SK-N-SH (cell line): ENCODE measurements around the gene CPTP. TPM values are rescaled to one million over a fixed set of nuclear protein-coding genes. Genes with fewer than 3 reads are reported as not detected.

ENCODE experiments used
- CTCF ChIA-PET: fragments of 300-600, 350-600 bp; formaldehyde crosslinking; extraction: SDS; loops from one replicate; lab custom pipeline; 2021; lab: Yijun Ruan, JAX
- POLR2A ChIA-PET: fragments of 350-600 bp; sonication (Branson Sonifier 250); formaldehyde crosslinking; extraction: SDS; loops from one replicate; lab custom pipeline; 2020; ENCODE audit warnings: antibody characterized with exemption, inconsistent platforms; lab: Yijun Ruan, JAX
- DNase-seq: peaks from one replicate; pipeline ENCODE4 v3.0.0; 2012
- H2AFZ ChIP-seq: fragments of 200-600 bp; sonication (generic); 2 replicates; pipeline ENCODE4 v1.8.1; 2016; ENCODE audit warnings: antibody characterized with exemption, mild to moderate bottlenecking, low read depth
- H3F3A ChIP-seq: fragments of 200-600 bp; sonication (generic); replicated peaks from 2 replicates; pipeline ENCODE3; 2016; ENCODE audit warnings: antibody characterized with exemption, mild to moderate bottlenecking; ENCODE audit not compliant: insufficient read depth
- H3K27ac ChIP-seq, 2 experiments: fragments of 200-500 bp in 1 of 2; fragments of 200-600 bp in 1 of 2; sonication (Bioruptor generic) in 1 of 2; sonication (generic), shearing (Covaris generic) in 1 of 2; 2 replicates each; pipeline versions ENCODE4 v1.5.1 to v1.6.1; 2014 to 2016; ENCODE audit warnings: low read depth in 2 of 2, inconsistent platforms in 1 of 2, low read length in 1 of 2, mild to moderate bottlenecking in 1 of 2, mixed read lengths in 1 of 2
- H3K27me3 ChIP-seq: fragments of 200-600 bp; sonication (generic), shearing (Covaris generic); 2 replicates; pipeline ENCODE4 v1.6.1; 2016; ENCODE audit warnings: mixed run types; ENCODE audit not compliant: insufficient read depth
- H3K36me3 ChIP-seq, 2 experiments: fragments of 200-500 bp in 1 of 2; fragments of 200-600 bp in 1 of 2; sonication (Bioruptor generic) in 1 of 2; sonication (generic) in 1 of 2; replicated peaks in 1 of 2; 2 replicates each; pipeline versions ENCODE3 to v1.5.1; 2014 to 2016; ENCODE audit warnings: low read length in 1 of 2, mild to moderate bottlenecking in 1 of 2; ENCODE audit not compliant: insufficient read depth in 2 of 2, control insufficient read depth in 1 of 2
- H3K4me1 ChIP-seq, 2 experiments: fragments of 200-500 bp in 1 of 2; fragments of 200-600 bp in 1 of 2; sonication (Bioruptor generic) in 1 of 2; sonication (generic), shearing (Covaris generic) in 1 of 2; 2 replicates each; pipeline versions ENCODE4 v1.5.1 to v1.6.1; 2014 to 2016; ENCODE audit warnings: low read depth in 1 of 2, low read length in 1 of 2, mixed run types in 1 of 2; ENCODE audit not compliant: insufficient read depth in 2 of 2, control insufficient read depth in 1 of 2
- H3K4me2 ChIP-seq: fragments of 200-600 bp; sonication (generic), shearing (Covaris generic); 2 replicates; pipeline ENCODE4 v1.6.1; 2017; ENCODE audit warnings: mixed run types
- H3K4me3 ChIP-seq, 2 experiments: fragments of 200-500 bp in 1 of 2; fragments of 200-600 bp in 1 of 2; sonication (Bioruptor generic) in 1 of 2; sonication (generic), shearing (Covaris generic) in 1 of 2; 2 replicates each; pipeline versions ENCODE4 v1.5.1 to v1.8.1; 2014 to 2016; ENCODE audit warnings: low read depth in 2 of 2, inconsistent platforms in 1 of 2, low read length in 1 of 2, mild to moderate bottlenecking in 1 of 2, mixed read lengths in 1 of 2, moderate library complexity in 1 of 2
- H3K79me2 ChIP-seq: fragments of 200-600 bp; sonication (generic); 2 replicates; pipeline ENCODE4 v1.8.1; 2017; ENCODE audit warnings: mild to moderate bottlenecking; ENCODE audit not compliant: insufficient read depth
- H3K9ac ChIP-seq: fragments of 200-600 bp; sonication (generic); 2 replicates; pipeline ENCODE4 v1.6.1; 2017; ENCODE audit warnings: mixed run types
- H3K9me2 ChIP-seq: fragments of 200-600 bp; sonication (generic); 2 replicates; pipeline ENCODE4 v1.6.1; 2017; ENCODE audit warnings: mixed run types
- H3K9me3 ChIP-seq: fragments of 200-600 bp; sonication (generic); 2 replicates; pipeline ENCODE4 v1.6.1; 2017; ENCODE audit warnings: mixed run types, mild to moderate bottlenecking, moderate library complexity
- H4K20me1 ChIP-seq: fragments of 200-600 bp; sonication (generic); 2 replicates; pipeline ENCODE4 v1.6.1; 2017; ENCODE audit warnings: mild to moderate bottlenecking, mixed run types; ENCODE audit not compliant: insufficient read depth
- CHD2 ChIP-seq: fragments of 150-350 bp; IDR thresholded peaks from 2 replicates; pipeline ENCODE4 v1.6.1; 2018; ENCODE audit warnings: low read length; ENCODE audit not compliant: partially characterized antibody
- ELF1 ChIP-seq: IDR thresholded peaks from 2 replicates; pipeline ENCODE4 v1.4.0; 2012
- EP300 ChIP-seq, 2 experiments: IDR thresholded peaks; 2 replicates each; pipeline versions ENCODE4 v1.4.0 to v1.6.1; 2012; ENCODE audit warnings: borderline replicate concordance in 1 of 2, low read depth in 1 of 2, low read length in 1 of 2
- EZH2phosphoT487 ChIP-seq: fragments of 200-600 bp; sonication (generic); IDR thresholded peaks from 2 replicates; pipeline ENCODE4 v1.6.1; 2017; ENCODE audit warnings: low read depth, mixed run types, mild to moderate bottlenecking, antibody characterized with exemption, moderate library complexity, borderline replicate concordance
- FOXJ3 ChIP-seq: sonication (generic); formaldehyde crosslinking; IDR thresholded peaks from 2 replicates; pipeline ENCODE4 v1.5.1; 2020; ENCODE audit warnings: mild to moderate bottlenecking, missing genetic modification reagents
- GATA2 ChIP-seq: sonication (generic); formaldehyde crosslinking; IDR thresholded peaks from 2 replicates; pipeline ENCODE4 v1.5.0; 2020; ENCODE audit warnings: mild to moderate bottlenecking, missing genetic modification reagents
- JUND ChIP-seq: IDR thresholded peaks from 2 replicates; pipeline ENCODE4 v1.4.0; 2012
- MXI1 ChIP-seq: IDR thresholded peaks from 2 replicates; pipeline ENCODE4 v1.6.1; 2012; ENCODE audit warnings: mild to moderate bottlenecking, low read depth, low read length, improper control_type of control experiment
- NFIC ChIP-seq: IDR thresholded peaks from 2 replicates; pipeline ENCODE4 v1.4.0; 2012; ENCODE audit warnings: borderline replicate concordance
- NRF1 ChIP-seq: IDR thresholded peaks from 2 replicates; pipeline ENCODE4 v1.6.1; 2012; ENCODE audit warnings: low read depth, mild to moderate bottlenecking, low read length
- RAD21 ChIP-seq: IDR thresholded peaks from 2 replicates; pipeline ENCODE4 v1.6.1; 2012; ENCODE audit warnings: mild to moderate bottlenecking, low read length
- TCF12 ChIP-seq: IDR thresholded peaks from 2 replicates; pipeline ENCODE4 v1.4.0; 2012
- WGBS: methylation state at CpG from one replicate; pipeline ENCODE4 v1.1.6; 2017; ENCODE audit warnings: low lambda C conversion rate; 5-methylcytosine and 5-hydroxymethylcytosine counted together
- polyA plus RNA-seq, 3 experiments: library from polyadenylated mRNA; depleted of rRNA; stranded (reverse); fragments of >200 nt; gene quantifications; 2 replicates each; pipeline ENCODE4 v1.2.3, GENCODE V29; 2012
- TF ChIP-seq, protein P1 (sequence below): IDR thresholded peaks from 2 replicates; pipeline ENCODE4 v1.4.0; 2012; ENCODE audit warnings: low read depth, borderline replicate concordance
- TF ChIP-seq, protein P2 (sequence below): IDR thresholded peaks from 2 replicates; pipeline ENCODE4 v1.4.0; 2012; ENCODE audit warnings: low read depth
- TF ChIP-seq, protein P3 (sequence below): IDR thresholded peaks from 2 replicates; pipeline ENCODE4; 2012
- TF ChIP-seq, protein P4 (sequence below): fragments of 150-350 bp; IDR thresholded peaks from 2 replicates; pipeline ENCODE4 v1.6.1; 2016; ENCODE audit warnings: mild to moderate bottlenecking, low read depth, low read length
- TF ChIP-seq, protein P5 (sequence below): IDR thresholded peaks from 2 replicates; pipeline ENCODE4 v1.6.1; 2012; ENCODE audit warnings: mild to moderate bottlenecking, low read depth, low read length, moderate library complexity
- TF ChIP-seq, protein P6 (sequence below): fragments of 150-350 bp; IDR thresholded peaks from 2 replicates; pipeline ENCODE4 v1.6.1; 2017; ENCODE audit warnings: antibody characterized with exemption, low read length, low read depth, borderline replicate concordance
- TF ChIP-seq, protein P7 (sequence below): IDR thresholded peaks from 2 replicates; pipeline ENCODE4 v1.4.0; 2012; ENCODE audit warnings: low read depth, borderline replicate concordance

The CPTP gene
- polyA plus RNA-seq, 1 of the 3 experiments (the other 2 are of a cell fraction) = 13.4 TPM

DNA sequence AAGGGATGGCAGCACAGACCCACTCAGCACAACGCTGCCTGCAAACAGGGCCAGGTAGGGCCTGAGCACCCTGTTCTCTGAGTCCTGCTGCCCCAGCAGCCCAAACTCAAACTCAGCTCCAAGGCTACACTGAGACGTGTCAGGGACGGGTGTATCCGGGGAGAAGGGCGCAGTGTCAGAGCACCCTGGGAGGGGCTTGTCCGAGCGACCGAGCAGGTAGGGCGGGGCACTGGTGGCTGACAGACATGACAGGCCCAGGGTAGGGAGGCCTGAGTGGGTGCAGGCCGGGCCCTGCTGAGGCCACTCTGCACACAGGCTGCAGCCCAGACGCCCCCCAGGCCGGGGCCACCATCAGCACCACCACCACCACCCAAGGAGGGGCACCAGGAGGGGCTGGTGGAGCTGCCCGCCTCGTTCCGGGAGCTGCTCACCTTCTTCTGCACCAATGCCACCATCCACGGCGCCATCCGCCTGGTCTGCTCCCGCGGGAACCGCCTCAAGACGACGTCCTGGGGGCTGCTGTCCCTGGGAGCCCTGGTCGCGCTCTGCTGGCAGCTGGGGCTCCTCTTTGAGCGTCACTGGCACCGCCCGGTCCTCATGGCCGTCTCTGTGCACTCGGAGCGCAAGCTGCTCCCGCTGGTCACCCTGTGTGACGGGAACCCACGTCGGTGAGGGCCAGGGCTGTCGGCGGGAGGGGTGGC is 38.8 kb upstream of the CPTP start:
- Histone ChIP-seq H3F3A (no peaks in the 10 kb centered on the region), H3K9me3 (no peaks in the 10 kb centered on the region), H3K27ac (no peak overlapping the region), H3K9ac (no peak overlapping the region), H4K20me1 (no peaks in the 10 kb centered on the region), H3K4me2 (no peak overlapping the region), H3K79me2 (no peaks in the 10 kb centered on the region), H3K4me1 (peaks cover 0 to 9% of the 10 kb centered on the region in 2 experiments; a peak in 1 of 4 replicates), H3K9me2 (no peaks in the 10 kb centered on the region), H3K36me3 (no peaks in the 10 kb centered on the region), H3K4me3 (no peak overlapping the region), H3K27me3 (no peaks in the 10 kb centered on the region), H2AFZ (no peak overlapping the region)
- WGBS = 76% methylated on average over 16 of the region's 37 CpGs
- TF ChIP-seq MXI1 = no peak
- TF ChIP-seq, protein P1, sequence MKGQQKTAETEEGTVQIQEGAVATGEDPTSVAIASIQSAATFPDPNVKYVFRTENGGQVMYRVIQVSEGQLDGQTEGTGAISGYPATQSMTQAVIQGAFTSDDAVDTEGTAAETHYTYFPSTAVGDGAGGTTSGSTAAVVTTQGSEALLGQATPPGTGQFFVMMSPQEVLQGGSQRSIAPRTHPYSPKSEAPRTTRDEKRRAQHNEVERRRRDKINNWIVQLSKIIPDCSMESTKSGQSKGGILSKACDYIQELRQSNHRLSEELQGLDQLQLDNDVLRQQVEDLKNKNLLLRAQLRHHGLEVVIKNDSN = no peak
- TF ChIP-seq JUND = no peak
- TF ChIP-seq NFIC = no peak
- TF ChIP-seq TCF12 = no peak
- TF ChIP-seq GATA2 (CRISPR knock-in tag) = no peak
- TF ChIP-seq, protein P2, sequence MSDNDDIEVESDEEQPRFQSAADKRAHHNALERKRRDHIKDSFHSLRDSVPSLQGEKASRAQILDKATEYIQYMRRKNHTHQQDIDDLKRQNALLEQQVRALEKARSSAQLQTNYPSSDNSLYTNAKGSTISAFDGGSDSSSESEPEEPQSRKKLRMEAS = no peak
- TF ChIP-seq RAD21 = no peak
- TF ChIP-seq, protein P3, sequence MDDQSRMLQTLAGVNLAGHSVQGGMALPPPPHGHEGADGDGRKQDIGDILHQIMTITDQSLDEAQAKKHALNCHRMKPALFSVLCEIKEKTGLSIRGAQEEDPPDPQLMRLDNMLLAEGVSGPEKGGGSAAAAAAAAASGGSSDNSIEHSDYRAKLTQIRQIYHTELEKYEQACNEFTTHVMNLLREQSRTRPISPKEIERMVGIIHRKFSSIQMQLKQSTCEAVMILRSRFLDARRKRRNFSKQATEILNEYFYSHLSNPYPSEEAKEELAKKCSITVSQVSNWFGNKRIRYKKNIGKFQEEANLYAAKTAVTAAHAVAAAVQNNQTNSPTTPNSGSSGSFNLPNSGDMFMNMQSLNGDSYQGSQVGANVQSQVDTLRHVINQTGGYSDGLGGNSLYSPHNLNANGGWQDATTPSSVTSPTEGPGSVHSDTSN = no peak
- no peak for TF ChIP-seq NRF1
- no peak for TF ChIP-seq CHD2
- no peak for TF ChIP-seq EZH2phosphoT487
- no peak for TF ChIP-seq FOXJ3 (CRISPR knock-in tag)
- TF ChIP-seq, protein P4, sequence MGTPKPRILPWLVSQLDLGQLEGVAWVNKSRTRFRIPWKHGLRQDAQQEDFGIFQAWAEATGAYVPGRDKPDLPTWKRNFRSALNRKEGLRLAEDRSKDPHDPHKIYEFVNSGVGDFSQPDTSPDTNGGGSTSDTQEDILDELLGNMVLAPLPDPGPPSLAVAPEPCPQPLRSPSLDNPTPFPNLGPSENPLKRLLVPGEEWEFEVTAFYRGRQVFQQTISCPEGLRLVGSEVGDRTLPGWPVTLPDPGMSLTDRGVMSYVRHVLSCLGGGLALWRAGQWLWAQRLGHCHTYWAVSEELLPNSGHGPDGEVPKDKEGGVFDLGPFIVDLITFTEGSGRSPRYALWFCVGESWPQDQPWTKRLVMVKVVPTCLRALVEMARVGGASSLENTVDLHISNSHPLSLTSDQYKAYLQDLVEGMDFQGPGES = no peak
- TF ChIP-seq, protein P5, sequence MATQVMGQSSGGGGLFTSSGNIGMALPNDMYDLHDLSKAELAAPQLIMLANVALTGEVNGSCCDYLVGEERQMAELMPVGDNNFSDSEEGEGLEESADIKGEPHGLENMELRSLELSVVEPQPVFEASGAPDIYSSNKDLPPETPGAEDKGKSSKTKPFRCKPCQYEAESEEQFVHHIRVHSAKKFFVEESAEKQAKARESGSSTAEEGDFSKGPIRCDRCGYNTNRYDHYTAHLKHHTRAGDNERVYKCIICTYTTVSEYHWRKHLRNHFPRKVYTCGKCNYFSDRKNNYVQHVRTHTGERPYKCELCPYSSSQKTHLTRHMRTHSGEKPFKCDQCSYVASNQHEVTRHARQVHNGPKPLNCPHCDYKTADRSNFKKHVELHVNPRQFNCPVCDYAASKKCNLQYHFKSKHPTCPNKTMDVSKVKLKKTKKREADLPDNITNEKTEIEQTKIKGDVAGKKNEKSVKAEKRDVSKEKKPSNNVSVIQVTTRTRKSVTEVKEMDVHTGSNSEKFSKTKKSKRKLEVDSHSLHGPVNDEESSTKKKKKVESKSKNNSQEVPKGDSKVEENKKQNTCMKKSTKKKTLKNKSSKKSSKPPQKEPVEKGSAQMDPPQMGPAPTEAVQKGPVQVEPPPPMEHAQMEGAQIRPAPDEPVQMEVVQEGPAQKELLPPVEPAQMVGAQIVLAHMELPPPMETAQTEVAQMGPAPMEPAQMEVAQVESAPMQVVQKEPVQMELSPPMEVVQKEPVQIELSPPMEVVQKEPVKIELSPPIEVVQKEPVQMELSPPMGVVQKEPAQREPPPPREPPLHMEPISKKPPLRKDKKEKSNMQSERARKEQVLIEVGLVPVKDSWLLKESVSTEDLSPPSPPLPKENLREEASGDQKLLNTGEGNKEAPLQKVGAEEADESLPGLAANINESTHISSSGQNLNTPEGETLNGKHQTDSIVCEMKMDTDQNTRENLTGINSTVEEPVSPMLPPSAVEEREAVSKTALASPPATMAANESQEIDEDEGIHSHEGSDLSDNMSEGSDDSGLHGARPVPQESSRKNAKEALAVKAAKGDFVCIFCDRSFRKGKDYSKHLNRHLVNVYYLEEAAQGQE = no peak
- TF ChIP-seq, protein P6, sequence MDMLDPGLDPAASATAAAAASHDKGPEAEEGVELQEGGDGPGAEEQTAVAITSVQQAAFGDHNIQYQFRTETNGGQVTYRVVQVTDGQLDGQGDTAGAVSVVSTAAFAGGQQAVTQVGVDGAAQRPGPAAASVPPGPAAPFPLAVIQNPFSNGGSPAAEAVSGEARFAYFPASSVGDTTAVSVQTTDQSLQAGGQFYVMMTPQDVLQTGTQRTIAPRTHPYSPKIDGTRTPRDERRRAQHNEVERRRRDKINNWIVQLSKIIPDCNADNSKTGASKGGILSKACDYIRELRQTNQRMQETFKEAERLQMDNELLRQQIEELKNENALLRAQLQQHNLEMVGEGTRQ = no peak
- TF ChIP-seq, protein P7, sequence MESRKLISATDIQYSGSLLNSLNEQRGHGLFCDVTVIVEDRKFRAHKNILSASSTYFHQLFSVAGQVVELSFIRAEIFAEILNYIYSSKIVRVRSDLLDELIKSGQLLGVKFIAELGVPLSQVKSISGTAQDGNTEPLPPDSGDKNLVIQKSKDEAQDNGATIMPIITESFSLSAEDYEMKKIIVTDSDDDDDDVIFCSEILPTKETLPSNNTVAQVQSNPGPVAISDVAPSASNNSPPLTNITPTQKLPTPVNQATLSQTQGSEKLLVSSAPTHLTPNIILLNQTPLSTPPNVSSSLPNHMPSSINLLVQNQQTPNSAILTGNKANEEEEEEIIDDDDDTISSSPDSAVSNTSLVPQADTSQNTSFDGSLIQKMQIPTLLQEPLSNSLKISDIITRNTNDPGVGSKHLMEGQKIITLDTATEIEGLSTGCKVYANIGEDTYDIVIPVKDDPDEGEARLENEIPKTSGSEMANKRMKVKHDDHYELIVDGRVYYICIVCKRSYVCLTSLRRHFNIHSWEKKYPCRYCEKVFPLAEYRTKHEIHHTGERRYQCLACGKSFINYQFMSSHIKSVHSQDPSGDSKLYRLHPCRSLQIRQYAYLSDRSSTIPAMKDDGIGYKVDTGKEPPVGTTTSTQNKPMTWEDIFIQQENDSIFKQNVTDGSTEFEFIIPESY = no peak
- TF ChIP-seq ELF1 = no peak
- TF ChIP-seq EP300 (IDR thresholded peaks at IDR 0.05; ENCODE audit: borderline replicate concordance in 1 of 2, low read depth in 1 of 2, low read length in 1 of 2) = no peak
- CTCF ChIA-PET = interaction anchor here (0.9 to 2.2 kb wide), 6 partner anchors 9 to 167 kb away, joined by 3 to 6 read pairs (median 4); no protein-coding TSS in a partner anchor
- POLR2A ChIA-PET = no interaction called here
- no peak for DNase-seq
